GM21619 (cell line): Measurements from ENCODE around the gene TMEM108.
"Not testable (repeated sequence)": the region's sequence is repeated elsewhere in the genome, so short reads cannot be mapped to it uniquely, and the experiment has no call there.

Source experiments
- ATAC-seq: cut with Tn5 transposase; IDR thresholded peaks from one replicate; pipeline ENCODE4 v1.9.1; 2021; ENCODE audit not compliant: unreplicated experiment

TMEM108 gene

DNA sequence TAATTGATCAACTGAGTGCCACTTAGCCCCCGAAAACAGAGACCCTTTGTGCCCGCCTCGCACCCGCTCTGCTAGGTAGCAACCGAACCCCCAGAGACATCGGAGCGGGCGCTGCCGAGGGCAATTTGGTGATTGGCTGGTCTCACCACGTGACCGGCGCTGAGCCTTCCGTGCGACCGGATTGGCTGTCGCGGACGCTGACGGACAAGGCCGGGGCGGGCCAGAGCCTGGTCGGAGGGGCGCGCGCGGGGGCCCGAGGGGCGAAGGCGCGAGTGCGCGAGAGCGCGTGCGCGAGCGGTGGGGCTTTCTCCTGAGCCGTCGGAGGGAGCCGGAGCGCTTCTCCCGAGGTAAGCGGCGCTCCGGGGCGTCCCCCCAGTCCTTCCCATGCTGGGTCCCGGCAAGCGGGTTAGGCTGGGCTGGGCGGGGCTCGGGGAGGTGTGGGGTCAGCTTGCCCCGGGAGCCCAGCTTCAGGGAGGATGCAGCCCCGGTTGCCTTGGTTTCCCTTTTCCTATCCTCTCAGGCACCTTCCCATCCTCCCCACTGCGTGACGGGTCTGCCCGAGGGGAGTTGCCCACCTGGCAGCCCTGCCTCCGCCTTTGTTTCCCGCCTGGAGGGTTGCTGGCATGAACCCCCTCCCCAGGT is at the start of gene TMEM108:
TSS of gene TMEM108 (plus strand) at position 303 of the 642 bp plus-strand sequence.
- ATAC-seq, result no peak

DNA sequence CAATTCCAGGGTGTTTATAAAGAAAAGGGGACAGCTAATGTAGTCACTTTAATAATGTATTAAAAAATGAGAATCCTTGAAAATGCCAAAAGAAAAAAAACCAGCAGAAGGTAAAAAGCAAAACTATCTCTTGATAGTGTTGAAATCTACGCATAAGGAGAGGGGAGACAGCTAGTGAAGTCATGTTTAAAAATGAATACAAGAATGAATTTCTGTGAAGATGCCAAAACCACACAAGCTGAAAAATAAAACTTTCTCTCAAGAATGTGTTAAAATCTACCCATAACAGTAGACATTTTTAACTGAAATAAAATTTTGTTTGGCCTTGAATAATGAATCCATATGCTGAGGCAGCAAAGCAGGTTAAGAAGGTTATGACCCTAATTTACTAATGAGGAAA is 42.2 kb upstream of the TMEM108 start:
- ATAC-seq, result no peak

DNA sequence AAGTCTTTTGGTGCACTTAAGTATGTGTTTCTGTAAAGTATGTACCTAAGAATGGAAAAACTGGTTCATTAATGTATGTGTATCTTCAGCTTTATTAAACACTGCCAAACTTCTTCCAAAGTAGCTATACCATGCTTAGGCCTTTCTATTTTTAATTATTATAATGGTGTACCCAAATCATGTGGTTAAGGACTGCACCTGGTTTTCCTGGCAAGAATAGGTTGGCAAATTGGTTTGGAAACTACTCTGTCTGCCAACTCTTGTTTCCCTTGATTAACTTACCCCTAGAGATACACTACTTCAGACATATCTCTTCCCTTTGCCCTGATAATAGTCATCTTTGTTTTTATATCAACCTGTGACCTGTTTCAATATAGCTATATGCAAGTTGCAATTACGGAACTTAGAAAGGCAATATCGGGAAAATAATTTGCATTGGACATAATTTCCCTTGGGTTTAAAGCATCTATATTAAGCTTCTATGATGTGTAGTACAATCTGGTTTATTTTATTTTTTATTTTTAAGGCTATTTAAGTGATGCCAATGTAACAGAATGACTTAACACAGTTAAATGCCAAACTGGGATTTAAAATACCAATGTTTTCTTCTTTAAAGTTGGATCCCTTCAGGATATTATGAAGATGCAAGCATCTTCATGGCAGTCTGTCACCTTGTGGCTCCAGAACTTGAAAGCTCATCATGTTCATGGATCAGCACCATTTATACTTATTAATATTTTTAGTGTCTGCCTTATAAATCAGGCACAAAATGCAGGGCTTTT is 40.6 kb upstream of the TMEM108 start:
- no peak for ATAC-seq

DNA sequence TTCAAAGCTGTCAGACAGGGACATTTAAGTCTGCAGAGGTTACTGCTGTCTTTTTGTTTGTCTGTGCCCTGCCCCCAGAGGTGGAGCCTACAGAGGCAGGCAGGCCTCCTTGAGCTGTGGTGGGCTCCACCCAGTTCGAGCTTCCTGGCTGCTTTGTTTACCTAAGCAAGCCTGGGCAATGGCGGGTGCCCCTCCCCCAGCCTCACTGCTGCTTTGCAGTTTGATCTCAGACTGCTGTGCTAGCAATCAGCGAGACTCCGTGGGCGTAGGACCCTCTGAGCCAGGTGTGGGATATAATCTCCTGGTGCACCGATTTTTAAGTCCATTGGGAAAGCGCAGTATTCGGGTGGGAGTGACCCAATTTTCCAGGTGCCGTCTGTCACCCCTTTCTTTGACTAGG is 33.2 kb upstream of the TMEM108 start:
- ATAC-seq, result not testable (repeated sequence)

DNA sequence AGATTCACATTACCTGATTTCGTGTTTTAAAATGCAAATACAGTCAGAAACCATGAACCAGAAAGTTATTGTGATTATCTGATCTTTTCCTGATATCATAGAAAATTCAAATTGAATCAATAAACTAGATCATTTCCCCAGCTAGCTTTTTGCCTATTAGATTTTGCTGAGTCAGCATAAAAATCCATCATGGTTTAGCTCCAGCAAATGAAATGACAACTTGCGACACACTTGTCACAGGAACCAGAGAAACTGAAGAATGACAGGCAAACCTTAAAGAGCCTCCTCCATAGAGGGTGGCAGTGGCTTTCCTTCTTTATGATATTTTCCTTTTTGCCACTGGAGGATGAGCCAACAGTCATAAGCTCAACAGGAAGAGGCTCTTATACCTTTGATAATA is 30.6 kb upstream of the TMEM108 start:
- no peak for ATAC-seq

DNA sequence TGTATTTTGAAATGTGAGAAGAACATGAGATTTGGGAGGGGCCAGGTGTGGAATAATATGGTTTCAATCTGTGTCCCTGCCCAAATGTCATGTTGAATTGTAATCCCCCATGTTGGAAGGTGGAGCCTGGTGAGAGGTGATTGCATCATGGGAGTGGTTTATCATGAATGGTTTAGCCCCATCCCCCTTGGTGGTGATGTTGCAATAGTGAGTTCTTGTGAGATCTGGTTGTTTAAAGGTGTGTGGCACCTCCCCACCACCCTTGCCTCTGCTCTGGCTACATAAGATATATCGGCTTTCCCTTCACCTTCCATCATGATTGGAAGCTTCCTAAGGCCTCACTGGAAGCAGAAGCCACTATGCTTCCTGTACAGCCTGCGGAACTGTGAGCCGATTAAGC is 23.9 kb upstream of the TMEM108 start:
- no peak for ATAC-seq

DNA sequence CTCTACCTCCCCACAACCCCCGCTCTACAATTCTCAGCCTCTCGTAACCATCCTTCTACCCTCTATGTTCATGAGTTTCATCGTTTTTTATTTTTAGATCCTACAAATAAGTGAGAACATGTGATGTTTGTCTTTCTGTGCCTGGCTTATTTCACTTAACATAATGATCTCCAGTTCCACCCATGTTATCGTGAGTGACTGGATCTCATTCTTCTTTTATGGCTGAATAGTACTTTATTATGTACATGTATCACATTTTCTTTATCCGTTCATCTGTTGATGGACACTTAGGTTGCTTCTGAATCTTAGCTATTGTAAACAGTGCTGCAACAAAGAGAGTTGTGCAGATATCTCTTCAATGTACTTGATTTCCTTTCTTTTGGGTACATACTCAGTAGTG is 22.6 kb upstream of the TMEM108 start:
- ATAC-seq, result not testable (repeated sequence)

DNA sequence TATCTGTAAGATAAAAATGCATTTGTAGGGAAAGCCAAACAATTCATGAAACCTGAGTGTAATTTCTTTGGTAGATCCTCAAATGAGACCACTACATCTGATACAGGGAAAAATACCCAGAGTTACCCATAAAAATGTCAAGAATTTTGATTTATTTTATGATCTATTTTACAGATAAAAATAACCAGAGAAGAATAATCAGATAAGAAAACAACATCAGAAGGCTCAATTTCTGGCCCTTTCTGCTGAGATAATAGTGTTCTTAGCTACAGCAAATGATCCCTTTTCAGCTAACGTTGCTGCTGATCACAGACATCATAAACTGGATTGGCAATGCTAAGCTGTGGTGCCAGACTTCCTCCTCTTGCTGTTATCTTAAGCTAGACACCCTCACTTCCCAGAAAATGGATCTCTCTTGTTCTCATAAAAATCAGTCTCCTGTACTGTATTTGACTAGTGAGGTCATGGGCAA is 21.3 kb upstream of the TMEM108 start:
- no peak for ATAC-seq

DNA sequence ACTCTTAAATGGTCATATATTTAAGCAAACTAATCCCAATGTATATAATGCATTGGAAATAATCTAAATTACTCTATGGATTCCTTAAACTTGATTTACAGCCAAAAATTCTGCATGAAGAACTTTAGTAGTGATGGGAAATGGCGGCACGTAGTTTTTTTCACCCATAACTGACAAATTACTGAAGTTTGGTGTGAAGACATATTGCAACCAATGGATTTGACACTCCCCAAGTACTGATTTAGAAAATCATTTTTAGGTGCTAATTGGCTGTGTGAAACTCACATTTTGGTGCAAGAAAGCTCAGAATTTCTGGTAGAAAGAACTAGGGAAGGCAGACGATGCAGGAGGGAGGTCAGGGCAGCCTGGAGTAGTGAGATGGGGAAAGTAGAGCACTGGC is 19.3 kb upstream of the TMEM108 start:
- no peak for ATAC-seq

DNA sequence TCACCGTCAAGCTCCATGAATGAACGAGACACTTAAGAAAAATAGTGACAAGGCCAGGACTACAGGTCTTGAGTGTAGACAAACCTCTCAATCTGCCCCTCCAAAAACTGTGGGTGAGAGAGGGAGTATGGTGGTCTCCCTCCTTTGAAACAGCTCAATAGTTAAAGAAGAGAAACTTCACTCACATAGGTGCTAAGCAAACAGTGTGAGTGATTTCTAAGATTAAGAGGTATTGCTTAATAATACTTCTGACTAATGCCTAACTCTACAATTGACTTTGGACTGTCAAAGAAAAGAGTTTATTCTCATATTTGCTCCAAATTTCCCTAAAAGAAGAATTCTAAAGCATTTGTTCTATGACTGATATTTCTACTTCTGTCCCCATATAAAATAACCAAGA is 17.0 kb upstream of the TMEM108 start:
- no peak for ATAC-seq

DNA sequence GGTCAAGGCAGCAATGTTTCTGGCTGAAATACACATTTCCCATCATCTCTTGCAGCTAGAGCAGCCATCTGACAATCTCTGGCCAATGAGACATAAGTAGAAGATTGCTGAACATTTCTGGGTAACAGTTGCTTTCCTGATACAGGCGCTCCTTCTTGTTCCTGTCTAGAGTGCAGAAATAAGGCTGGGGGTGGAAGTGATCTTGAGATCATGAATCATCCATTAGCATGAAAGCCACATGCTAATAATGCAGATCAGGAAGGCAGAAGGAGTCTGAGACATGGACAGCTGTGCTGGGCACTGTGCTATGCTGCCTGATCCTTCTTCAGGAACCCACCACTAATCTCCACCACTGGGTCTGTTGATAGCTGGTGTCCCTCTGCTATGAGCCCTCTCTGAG is 14.8 kb upstream of the TMEM108 start:
- ATAC-seq, result no peak

DNA sequence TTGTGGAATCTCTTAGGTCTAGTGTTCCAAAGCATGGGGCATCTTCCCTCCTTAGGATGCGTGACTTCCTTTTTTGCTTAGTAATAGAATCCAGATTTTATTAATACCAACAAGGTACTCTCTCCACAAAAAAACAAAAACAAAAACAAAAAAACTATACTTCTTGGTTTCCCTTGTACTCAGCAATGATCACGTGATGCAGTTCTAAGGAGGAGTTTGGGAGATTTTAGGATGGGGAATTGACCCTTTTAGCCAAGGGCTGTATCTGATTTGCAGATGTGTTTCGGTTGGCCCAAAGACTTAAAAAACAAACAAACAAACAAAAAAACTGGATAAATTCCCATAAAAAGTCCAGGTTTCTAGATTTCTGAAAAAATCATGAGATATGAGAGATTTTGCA is 12.6 kb upstream of the TMEM108 start:
- ATAC-seq, result no peak

DNA sequence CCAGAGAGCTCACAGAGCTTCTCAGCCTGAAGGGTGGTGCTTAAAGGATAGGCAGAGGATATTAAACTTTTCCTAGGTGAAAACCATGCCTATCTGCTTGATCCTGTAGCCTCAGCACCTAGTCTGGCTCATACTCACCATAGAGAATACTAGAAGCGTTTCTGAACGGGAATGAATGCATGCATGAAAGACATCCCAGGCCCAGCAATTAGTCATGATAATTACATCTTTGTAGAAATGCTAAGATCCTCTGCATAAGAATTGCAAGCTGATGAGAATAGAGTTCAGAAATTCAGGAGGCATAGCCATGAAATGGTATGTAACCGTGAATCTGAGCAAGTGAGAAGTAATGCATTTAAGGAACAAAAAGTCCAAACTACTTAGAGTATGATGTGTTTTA is 5.9 kb upstream of the TMEM108 start:
- ATAC-seq, result no peak

DNA sequence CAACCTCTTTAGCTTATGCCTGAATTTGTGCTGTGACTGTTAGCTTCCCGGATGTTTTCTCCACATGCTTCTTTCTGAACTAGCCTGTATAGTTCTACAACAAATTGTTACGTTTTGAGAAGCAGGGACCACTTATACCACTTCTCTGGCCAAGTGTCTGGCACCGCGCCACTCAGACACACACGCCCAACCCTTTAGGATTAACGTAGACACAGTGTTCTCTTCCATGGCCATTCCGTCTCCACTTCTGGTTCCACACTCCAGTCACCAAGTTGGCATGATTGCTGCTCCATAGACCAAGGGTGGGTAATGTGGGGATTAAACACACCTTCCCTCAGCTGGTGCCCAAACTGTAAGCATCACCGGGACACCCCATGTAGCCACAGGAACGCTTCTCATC is 755 bp upstream of the TMEM108 start:
- no peak for ATAC-seq

DNA sequence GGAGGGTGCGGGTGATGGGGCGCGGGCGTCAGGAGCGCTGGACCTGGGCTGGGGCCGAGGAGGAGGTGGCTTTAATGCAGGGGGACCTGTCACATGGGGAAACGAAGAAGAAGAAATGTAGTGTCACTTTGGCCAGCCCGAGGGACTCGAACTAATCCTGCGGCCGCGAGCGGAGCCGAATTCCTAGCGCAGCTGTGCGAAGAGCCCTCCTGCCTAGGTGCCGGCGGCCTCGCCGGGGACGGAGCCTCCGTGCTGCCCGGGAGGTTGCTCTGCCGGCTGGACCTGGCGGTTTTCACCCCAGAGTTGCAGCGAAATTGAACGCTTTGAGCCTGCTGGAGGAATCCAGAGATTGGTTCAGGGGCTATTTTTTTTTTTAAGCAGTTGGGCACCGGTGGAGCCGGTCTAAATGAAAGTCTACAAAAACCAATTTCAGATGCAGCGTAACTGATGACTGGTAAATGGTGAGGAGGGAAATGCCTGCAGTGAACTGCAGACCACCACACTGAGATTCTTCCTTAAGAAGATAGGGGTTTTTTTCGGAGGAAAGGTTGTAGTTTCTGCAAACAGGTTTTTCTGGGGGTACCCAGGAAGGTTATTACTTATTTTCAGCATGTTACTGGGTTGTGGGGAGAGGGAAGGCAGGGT is 662 bp downstream of the TMEM108 start:
- ATAC-seq, result no peak

DNA sequence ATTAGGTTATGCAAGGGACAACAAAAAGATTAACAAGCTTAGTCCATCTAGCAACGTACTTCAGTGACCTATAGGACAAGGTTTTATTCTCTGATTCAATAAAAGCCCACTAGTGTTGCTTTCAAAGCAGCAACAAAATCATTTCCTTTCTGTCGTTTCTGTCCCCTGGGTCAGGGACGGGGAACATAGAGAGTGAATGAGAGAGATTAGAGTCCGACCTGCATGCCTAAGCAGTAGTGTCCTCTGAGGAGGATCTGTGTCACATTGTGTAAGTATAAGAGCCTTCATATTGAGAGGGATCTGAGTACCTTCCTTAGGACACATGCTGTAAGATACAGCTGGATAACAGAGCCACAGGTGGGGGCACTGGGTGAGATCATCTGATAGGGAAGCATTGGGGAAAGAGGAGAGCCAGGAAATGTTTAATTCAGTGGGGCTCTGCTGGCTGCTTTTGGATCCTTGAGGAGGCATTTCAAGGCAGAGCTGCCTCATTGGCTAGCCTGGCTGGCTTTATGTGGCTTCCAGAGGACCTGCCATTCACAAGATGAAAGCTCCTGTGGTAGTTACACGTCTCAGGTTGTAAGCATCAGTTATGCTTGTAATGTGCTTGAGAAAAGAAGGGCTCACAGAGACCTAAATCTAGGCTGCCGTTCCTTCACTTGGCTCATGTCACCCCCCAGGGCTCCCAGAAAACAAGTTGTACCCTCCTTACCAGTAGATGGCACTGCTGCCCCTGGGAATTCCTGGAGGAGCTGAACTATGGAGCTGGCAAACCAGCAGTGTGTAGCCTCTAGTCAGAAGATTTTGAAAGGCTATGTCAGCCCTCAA is 2.7 kb downstream of the TMEM108 start:
- ATAC-seq, result peak; percentile 51

DNA sequence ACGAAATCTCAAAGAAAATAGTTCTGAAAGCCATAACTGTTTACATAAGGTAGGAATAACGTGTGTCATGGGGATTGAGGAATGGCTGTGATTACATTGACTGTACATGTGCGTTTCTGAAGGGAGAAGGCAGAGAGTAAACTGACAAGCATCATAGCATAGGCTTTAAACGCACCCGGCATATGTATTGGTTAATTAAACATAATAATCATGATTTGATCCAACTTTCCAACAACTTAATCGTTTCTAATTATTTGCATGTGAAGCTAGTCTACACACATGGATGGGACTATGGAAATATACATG is 3.3 kb downstream of the TMEM108 start:
- no peak for ATAC-seq

DNA sequence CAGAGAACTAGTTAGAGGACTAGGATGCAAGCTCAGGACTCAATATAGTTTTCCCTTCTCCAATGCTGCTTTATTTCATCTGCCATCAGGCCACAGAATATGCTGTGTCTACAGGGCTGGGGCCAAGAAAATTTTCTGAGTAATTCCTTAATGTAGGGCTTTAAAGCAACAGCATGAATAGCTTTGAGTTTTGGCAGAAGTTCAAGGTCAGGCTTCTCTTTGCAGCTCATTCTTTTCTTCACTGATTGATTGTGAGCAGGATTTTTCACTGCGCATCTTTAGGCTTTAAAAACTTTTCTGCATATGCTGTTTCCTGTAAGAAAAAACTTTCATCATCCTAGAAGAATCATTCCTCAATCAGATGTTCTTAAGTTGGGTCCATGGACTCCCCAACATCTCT is 4.6 kb downstream of the TMEM108 start:
- ATAC-seq, result no peak

DNA sequence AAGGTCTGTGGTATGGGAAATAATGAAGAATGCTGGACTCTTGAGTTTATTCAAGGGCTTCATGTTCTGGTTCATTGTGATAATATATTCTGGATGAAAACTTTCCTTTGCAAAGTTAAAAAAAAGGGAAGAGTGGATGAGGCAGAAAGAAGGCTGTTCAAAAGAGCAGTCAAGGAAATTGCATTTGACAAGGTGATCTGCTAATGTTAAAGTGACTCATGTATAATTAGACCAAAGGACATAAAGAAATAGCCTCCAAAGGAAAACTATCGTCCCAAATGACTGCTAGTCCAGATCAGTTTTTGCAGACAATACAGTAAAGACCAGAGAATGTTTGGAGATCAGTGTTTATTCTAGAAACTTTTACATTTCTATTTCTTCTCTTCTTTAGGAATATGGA is 9.8 kb downstream of the TMEM108 start:
- ATAC-seq, result no peak

DNA sequence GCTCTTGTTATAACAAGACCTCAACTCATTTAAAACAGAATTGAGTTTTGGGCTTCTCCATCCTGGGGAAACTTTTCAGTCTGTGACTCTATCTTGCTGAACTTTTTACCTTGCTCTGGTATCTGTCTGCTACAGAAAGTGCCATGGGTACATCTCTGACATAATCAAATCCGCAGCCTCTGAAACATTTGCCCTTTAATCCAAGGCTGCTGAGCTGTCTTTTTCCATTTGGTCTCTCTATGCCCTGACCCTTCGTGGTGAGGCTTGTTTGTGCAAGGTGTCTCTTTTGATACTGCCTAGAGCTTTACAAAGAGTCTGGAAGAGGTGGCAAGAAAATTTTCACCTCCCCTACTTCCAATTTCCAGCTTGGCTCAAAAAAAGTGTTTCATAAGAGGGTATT is 11.3 kb downstream of the TMEM108 start:
- ATAC-seq, result no peak

DNA sequence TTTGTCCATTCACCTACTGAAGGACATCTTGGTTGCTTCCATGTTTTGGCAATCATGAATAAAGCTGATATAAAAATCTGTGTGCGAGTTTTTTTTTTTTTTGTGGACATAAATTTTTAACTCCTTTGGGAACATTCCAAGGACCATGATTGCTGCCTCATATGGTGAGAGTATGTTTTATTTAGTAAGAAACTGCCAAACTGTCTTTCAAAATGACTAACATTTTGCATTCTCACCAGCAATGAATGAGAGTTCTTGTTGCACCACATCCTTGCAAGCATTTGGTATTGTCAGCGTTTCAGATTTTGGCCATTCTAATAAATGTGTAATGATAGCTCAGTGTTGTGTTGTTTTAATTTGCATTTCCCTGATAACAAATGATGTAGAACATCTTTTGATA is 12.7 kb downstream of the TMEM108 start:
- ATAC-seq, result no peak

DNA sequence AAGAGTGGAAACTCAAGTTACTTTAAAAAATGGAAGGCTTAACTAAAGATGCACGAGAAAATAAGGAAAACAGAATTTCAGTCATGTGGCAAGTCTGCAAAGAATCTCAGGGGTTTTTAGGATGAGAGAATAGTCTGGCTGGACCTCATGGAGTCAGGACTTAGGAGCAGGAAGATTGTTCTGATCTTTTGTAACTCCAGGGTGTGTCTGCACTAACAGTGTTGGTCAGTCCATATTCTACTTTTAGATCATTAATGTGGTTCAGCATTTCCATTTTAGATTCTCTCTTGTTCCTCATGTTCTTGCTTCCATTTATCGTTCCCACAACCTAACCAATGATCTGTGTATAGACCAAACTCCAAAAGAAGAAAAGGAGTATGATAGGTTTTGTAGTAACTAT is 15.3 kb downstream of the TMEM108 start:
- ATAC-seq, result no peak
